ENCODE results near the gene XPNPEP1.

XPNPEP1 gene

GRCh38 chr10:109911903-109912302 lies 11.4 kb downstream of the XPNPEP1 start:
- Mint-ChIP-seq H3K27me3 (no peaks in the 10 kb centered on the region), H3K4me3 (peak overlapping the region; percentile 28), H3K27ac (ENCODE audit: low read depth) (peak overlapping the region; percentile 88), H3K9me3 (no peaks in the 10 kb centered on the region), H3K4me1 (peaks cover 76% of the 10 kb centered on the region), H3K36me3 (ENCODE audit: insufficient read depth) (peaks cover 4% of the 10 kb centered on the region)
- no peak for DNase-seq (ENCODE audit: low spot score in 2 of 2)
- ATAC-seq (replicated peaks; ENCODE audit: extremely low read depth, poor library complexity, severe bottlenecking), result no peak

- no peak for ATAC-seq (replicated peaks; ENCODE audit: extremely low read depth, poor library complexity, severe bottlenecking)
- DNase-seq (ENCODE audit: low spot score in 2 of 2), result no peak
- no peak overlapping the region for H3K4me3 Mint-ChIP-seq
- no peak overlapping the region for H3K27ac Mint-ChIP-seq (ENCODE audit: low read depth)
- no peaks in the 10 kb centered on the region for H3K9me3 Mint-ChIP-seq
- H3K4me1 Mint-ChIP-seq, result peaks cover 68% of the 10 kb centered on the region
- no peaks in the 10 kb centered on the region for H3K27me3 Mint-ChIP-seq
- peaks cover 23% of the 10 kb centered on the region for H3K36me3 Mint-ChIP-seq (ENCODE audit: insufficient read depth)
Measured at GRCh38 chr10:109906316-109906715, 17.0 kb downstream of the XPNPEP1 start.

- Mint-ChIP-seq H3K9me3 (no peaks in the 10 kb centered on the region), H3K36me3 (ENCODE audit: insufficient read depth) (peaks cover 25% of the 10 kb centered on the region), H3K4me1 (peaks cover 66% of the 10 kb centered on the region), H3K27ac (ENCODE audit: low read depth) (peak overlapping the region; percentile 82), H3K27me3 (no peaks in the 10 kb centered on the region), H3K4me3 (no peak overlapping the region)
- no peak for DNase-seq (ENCODE audit: low spot score in 2 of 2)
- ATAC-seq (replicated peaks; ENCODE audit: extremely low read depth, poor library complexity, severe bottlenecking), result no peak
Measured at GRCh38 chr10:109904397-109904796, 18.9 kb downstream of the XPNPEP1 start.

- no peaks in the 10 kb centered on the region for H3K27me3 Mint-ChIP-seq
- peak overlapping the region; percentile 59 for H3K4me3 Mint-ChIP-seq
- DNase-seq (ENCODE audit: low spot score in 2 of 2) (no peak), ATAC-seq (replicated peaks; ENCODE audit: extremely low read depth, poor library complexity, severe bottlenecking) (peak; percentile 78)
- no peaks in the 10 kb centered on the region for H3K9me3 Mint-ChIP-seq
- H3K27ac Mint-ChIP-seq (ENCODE audit: low read depth), result peak overlapping the region; percentile 85
- H3K36me3 Mint-ChIP-seq (ENCODE audit: insufficient read depth), result peaks cover 27% of the 10 kb centered on the region
- peaks cover 77% of the 10 kb centered on the region for H3K4me1 Mint-ChIP-seq
Measured at GRCh38 chr10:109902992-109903947, 20.0 kb downstream of the XPNPEP1 start.

- Mint-ChIP-seq H3K27me3 (no peaks in the 10 kb centered on the region), H3K4me1 (peaks cover 79% of the 10 kb centered on the region), H3K9me3 (no peaks in the 10 kb centered on the region), H3K36me3 (ENCODE audit: insufficient read depth) (peaks cover 20% of the 10 kb centered on the region), H3K27ac (ENCODE audit: low read depth) (peak overlapping the region; percentile 29), H3K4me3 (no peak overlapping the region)
- ATAC-seq (replicated peaks; ENCODE audit: extremely low read depth, poor library complexity, severe bottlenecking), result no peak
- no peak for DNase-seq (ENCODE audit: low spot score in 2 of 2)
Measured at GRCh38 chr10:109899356-109900331, 23.7 kb downstream of the XPNPEP1 start.

GRCh38 chr10:109898666-109899355 lies 24.5 kb downstream of the XPNPEP1 start:
- Mint-ChIP-seq H3K36me3 (ENCODE audit: insufficient read depth) (peaks cover 13% of the 10 kb centered on the region), H3K4me1 (peaks cover 74% of the 10 kb centered on the region), H3K27me3 (no peaks in the 10 kb centered on the region), H3K9me3 (no peaks in the 10 kb centered on the region), H3K4me3 (no peak overlapping the region), H3K27ac (ENCODE audit: low read depth) (no peak overlapping the region)
- DNase-seq (ENCODE audit: low spot score in 2 of 2), result no peak
- ATAC-seq (replicated peaks; ENCODE audit: extremely low read depth, poor library complexity, severe bottlenecking), result no peak

GRCh38 chr10:109898007-109898406 lies 25.3 kb downstream of the XPNPEP1 start:
- peaks cover 76% of the 10 kb centered on the region for H3K4me1 Mint-ChIP-seq
- H3K4me3 Mint-ChIP-seq, result no peak overlapping the region
- H3K27me3 Mint-ChIP-seq, result no peaks in the 10 kb centered on the region
- ATAC-seq (replicated peaks; ENCODE audit: extremely low read depth, poor library complexity, severe bottlenecking), result no peak
- no peak for DNase-seq (ENCODE audit: low spot score in 2 of 2)
- no peak overlapping the region for H3K27ac Mint-ChIP-seq (ENCODE audit: low read depth)
- peaks cover 11% of the 10 kb centered on the region for H3K36me3 Mint-ChIP-seq (ENCODE audit: insufficient read depth)
- no peaks in the 10 kb centered on the region for H3K9me3 Mint-ChIP-seq

GRCh38 chr10:109895848-109896247 lies 27.5 kb downstream of the XPNPEP1 start:
- no peaks in the 10 kb centered on the region for H3K9me3 Mint-ChIP-seq
- no peak for ATAC-seq (replicated peaks; ENCODE audit: extremely low read depth, poor library complexity, severe bottlenecking)

GRCh38 chr10:109895095-109895818 lies 28.1 kb downstream of the XPNPEP1 start:
- Mint-ChIP-seq H3K36me3 (ENCODE audit: insufficient read depth) (peaks cover 13% of the 10 kb centered on the region), H3K9me3 (no peaks in the 10 kb centered on the region), H3K4me1 (peaks cover 74% of the 10 kb centered on the region), H3K27ac (ENCODE audit: low read depth) (peak overlapping the region; percentile 8), H3K4me3 (no peak overlapping the region), H3K27me3 (no peaks in the 10 kb centered on the region)
- ATAC-seq (replicated peaks; ENCODE audit: extremely low read depth, poor library complexity, severe bottlenecking) (no peak), DNase-seq (ENCODE audit: low spot score in 2 of 2) (no peak)

More at GRCh38 chr10:109895848-109896247, 27.5 kb downstream of the XPNPEP1 start:
- Mint-ChIP-seq H3K27me3 (no peaks in the 10 kb centered on the region), H3K4me1 (peaks cover 76% of the 10 kb centered on the region), H3K4me3 (no peak overlapping the region), H3K36me3 (ENCODE audit: insufficient read depth) (peaks cover 12% of the 10 kb centered on the region), H3K27ac (ENCODE audit: low read depth) (peak overlapping the region; percentile 8)
- DNase-seq (ENCODE audit: low spot score in 2 of 2), result no peak

GRCh38 chr10:109894516-109894915 lies 28.8 kb downstream of the XPNPEP1 start:
- peaks cover 72% of the 10 kb centered on the region for H3K4me1 Mint-ChIP-seq

GRCh38 chr10:109893386-109893785 lies 29.9 kb downstream of the XPNPEP1 start:
- Mint-ChIP-seq H3K4me3 (no peak overlapping the region), H3K9me3 (no peaks in the 10 kb centered on the region), H3K27ac (ENCODE audit: low read depth) (peak overlapping the region; percentile 16), H3K27me3 (no peaks in the 10 kb centered on the region), H3K4me1 (peaks cover 61% of the 10 kb centered on the region), H3K36me3 (ENCODE audit: insufficient read depth) (peaks cover 21% of the 10 kb centered on the region)
- ATAC-seq (replicated peaks; ENCODE audit: extremely low read depth, poor library complexity, severe bottlenecking) (no peak), DNase-seq (ENCODE audit: low spot score in 2 of 2) (no peak)

More at GRCh38 chr10:109894516-109894915, 28.8 kb downstream of the XPNPEP1 start:
- Mint-ChIP-seq H3K36me3 (ENCODE audit: insufficient read depth) (peaks cover 18% of the 10 kb centered on the region), H3K27ac (ENCODE audit: low read depth) (no peak overlapping the region), H3K4me3 (no peak overlapping the region), H3K9me3 (no peaks in the 10 kb centered on the region), H3K27me3 (no peaks in the 10 kb centered on the region)
- no peak for ATAC-seq (replicated peaks; ENCODE audit: extremely low read depth, poor library complexity, severe bottlenecking)
- DNase-seq (ENCODE audit: low spot score in 2 of 2), result no peak
